ENCODE measurements around the gene CYS1. TPM values are rescaled to one million over a fixed set of nuclear protein-coding genes. Genes with fewer than 3 reads are reported as not detected.
A peak's percentile ranks its signal among the peaks of the same experiment; 100 is the strongest.

Gene CYS1
- total RNA-seq, 2 experiments from 2014 or later, result 0.68 TPM; not detected in 1

DNA sequence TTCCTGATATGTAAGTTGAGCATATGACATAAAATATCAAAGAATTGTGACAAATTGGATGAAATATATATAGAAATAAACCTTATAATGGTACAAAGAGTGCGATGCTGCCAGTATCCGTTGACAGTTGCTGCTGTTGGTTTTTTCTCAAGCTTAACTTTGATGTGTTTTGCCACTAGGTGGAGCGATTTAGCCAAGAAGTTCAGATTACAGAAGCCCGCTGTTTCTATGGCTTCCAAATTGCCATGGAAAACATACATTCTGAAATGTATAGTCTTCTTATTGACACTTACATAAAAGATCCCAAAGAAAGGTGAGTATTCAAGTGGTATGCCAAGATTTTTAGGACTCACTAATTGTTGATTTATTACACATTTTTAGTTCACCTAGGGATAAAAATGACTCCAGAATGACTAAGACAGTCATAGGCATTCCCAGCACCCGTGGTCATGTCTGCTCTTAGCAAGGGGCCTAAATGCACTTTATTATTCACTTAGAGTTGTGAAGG is 44.4 kb upstream of the CYS1 start:
- H4K20me1 ChIP-seq (ENCODE audit: insufficient read depth, low read length), result peaks cover 57% of the 10 kb centered on the region
- H3K79me2 ChIP-seq (ENCODE audit: insufficient read depth, low read depth, low read length), result peaks cover 90% of the 10 kb centered on the region
- POLR2A ChIA-PET, result interaction anchor here (0.5 to 2.2 kb wide), 6 partner anchors 9 to 1222 kb away, joined by 3 to 10 read pairs (median 4); no protein-coding TSS in a partner anchor
- H3K4me2 ChIP-seq (ENCODE audit: low read length), result peak overlapping the region; percentile 84
- no peaks in the 10 kb centered on the region for H3K9me2 ChIP-seq (ENCODE audit: insufficient read depth, low read length)
- H3K9me3 ChIP-seq (ENCODE audit: low read length), result no peaks in the 10 kb centered on the region
- peak overlapping the region; percentile 91 for H3K27ac ChIP-seq (ENCODE audit: low read depth, low read length, poor library complexity, severe bottlenecking)
- CTCF ChIA-PET (ENCODE audit: unreplicated experiment), result no interaction called here
- intact Hi-C loops (cut with micrococcal nuclease; ENCODE audit: unreplicated experiment), result loop anchor here (2.0 kb wide), 1 partner anchor 284 kb away; no protein-coding TSS in a partner anchor
- no peak overlapping the region for H2AFZ ChIP-seq (ENCODE audit: low read length)
- peaks cover 85% of the 10 kb centered on the region for H3K36me3 ChIP-seq (ENCODE audit: insufficient read depth, low read length)
- H3K4me1 ChIP-seq (ENCODE audit: insufficient read depth, low read length, poor library complexity, severe bottlenecking), result peaks cover 54% of the 10 kb centered on the region
- TF ChIP-seq, protein P1, sequence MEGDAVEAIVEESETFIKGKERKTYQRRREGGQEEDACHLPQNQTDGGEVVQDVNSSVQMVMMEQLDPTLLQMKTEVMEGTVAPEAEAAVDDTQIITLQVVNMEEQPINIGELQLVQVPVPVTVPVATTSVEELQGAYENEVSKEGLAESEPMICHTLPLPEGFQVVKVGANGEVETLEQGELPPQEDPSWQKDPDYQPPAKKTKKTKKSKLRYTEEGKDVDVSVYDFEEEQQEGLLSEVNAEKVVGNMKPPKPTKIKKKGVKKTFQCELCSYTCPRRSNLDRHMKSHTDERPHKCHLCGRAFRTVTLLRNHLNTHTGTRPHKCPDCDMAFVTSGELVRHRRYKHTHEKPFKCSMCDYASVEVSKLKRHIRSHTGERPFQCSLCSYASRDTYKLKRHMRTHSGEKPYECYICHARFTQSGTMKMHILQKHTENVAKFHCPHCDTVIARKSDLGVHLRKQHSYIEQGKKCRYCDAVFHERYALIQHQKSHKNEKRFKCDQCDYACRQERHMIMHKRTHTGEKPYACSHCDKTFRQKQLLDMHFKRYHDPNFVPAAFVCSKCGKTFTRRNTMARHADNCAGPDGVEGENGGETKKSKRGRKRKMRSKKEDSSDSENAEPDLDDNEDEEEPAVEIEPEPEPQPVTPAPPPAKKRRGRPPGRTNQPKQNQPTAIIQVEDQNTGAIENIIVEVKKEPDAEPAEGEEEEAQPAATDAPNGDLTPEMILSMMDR (conservative IDR thresholded peaks at IDR 0.05; ENCODE audit: low read length), result peak; percentile 89
- TF ChIP-seq EZH2phosphoT487 (IDR thresholded peaks at IDR 0.05; ENCODE audit: borderline replicate concordance, low read depth, low read length), result no peak
- peak; percentile 83 for DNase-seq (ENCODE audit: low spot score)
- BruUV-seq (replicated peaks), result TSS peak; percentile 30
- H3K4me3 ChIP-seq (ENCODE audit: low read depth, low read length, poor library complexity, severe bottlenecking), result peak overlapping the region; percentile 81

DNA sequence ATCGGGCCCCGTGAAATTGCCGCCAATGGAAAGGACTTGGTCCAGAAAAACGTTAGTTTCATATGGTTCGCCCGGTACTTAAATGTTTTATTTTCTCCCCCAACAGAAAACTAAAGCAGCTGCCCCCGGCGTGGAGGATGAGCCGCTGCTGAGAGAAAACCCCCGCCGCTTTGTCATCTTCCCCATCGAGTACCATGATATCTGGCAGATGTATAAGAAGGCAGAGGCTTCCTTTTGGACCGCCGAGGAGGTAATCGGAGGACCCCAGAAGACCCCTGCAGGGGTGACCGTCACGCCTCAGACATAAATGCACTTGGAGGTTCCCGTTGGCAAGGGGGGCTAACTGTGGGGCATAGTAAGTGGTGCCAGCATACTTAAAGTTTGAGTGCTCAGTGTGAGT is 43.1 kb upstream of the CYS1 start:
- POLR2A ChIA-PET, result interaction anchor here (0.6 to 2.2 kb wide), 4 partner anchors 38 to 443 kb away, joined by 3 to 10 read pairs (median 3); no protein-coding TSS in a partner anchor
- DNase-seq (ENCODE audit: low spot score), result peak; percentile 26
- no peaks in the 10 kb centered on the region for H3K9me2 ChIP-seq (ENCODE audit: insufficient read depth, low read length)
- H2AFZ ChIP-seq (ENCODE audit: low read length), result no peak overlapping the region
- peaks cover 54% of the 10 kb centered on the region for H3K4me1 ChIP-seq (ENCODE audit: insufficient read depth, low read length, poor library complexity, severe bottlenecking)
- CTCF ChIA-PET (ENCODE audit: unreplicated experiment), result interaction anchor here (0.6 kb wide), 1 partner anchor 314 kb away, joined by 3 read pairs; no protein-coding TSS in a partner anchor
- peaks cover 44% of the 10 kb centered on the region for H4K20me1 ChIP-seq (ENCODE audit: insufficient read depth, low read length)
- no peaks in the 10 kb centered on the region for H3K9me3 ChIP-seq (ENCODE audit: low read length)
- peak overlapping the region; percentile 84 for H3K4me2 ChIP-seq (ENCODE audit: low read length)
- H3K4me3 ChIP-seq (ENCODE audit: low read depth, low read length, poor library complexity, severe bottlenecking), result peak overlapping the region; percentile 81
- intact Hi-C loops (cut with micrococcal nuclease; ENCODE audit: unreplicated experiment), result no loop called here
- H3K79me2 ChIP-seq (ENCODE audit: insufficient read depth, low read depth, low read length), result peaks cover 85% of the 10 kb centered on the region
- peak overlapping the region; percentile 91 for H3K27ac ChIP-seq (ENCODE audit: low read depth, low read length, poor library complexity, severe bottlenecking)
- BruUV-seq (replicated peaks), result no TSS peak
- no peak for TF ChIP-seq EZH2phosphoT487 (IDR thresholded peaks at IDR 0.05; ENCODE audit: borderline replicate concordance, low read depth, low read length)
- TF ChIP-seq, protein P1 (conservative IDR thresholded peaks at IDR 0.05; ENCODE audit: low read length), result no peak
- peaks cover 72% of the 10 kb centered on the region for H3K36me3 ChIP-seq (ENCODE audit: insufficient read depth, low read length)
